HG03097 (cell line): ENCODE data around the gene DCTPP1.

Source experiments
- ATAC-seq: cut with Tn5 transposase; IDR thresholded peaks from one replicate; pipeline ENCODE4 v1.9.1; 2021; ENCODE audit not compliant: unreplicated experiment, low FRiP score

DCTPP1 gene

DNA sequence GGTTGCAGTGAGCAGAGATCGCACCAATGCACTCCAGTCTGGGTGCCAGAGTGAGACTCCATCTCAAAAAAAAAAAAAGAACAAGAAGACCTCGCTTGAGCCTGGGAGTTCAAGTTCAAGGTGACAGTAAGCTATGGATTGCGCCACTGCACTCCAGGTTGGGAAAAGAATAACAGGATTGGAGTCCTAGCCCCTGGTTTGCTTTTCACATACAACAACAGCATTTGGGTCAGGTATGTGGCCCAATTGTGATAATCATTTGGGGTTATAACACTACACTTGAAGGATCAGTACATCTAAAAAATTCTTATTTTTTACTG lies 19.2 kb upstream of the DCTPP1 start:
- no peak for ATAC-seq

DNA sequence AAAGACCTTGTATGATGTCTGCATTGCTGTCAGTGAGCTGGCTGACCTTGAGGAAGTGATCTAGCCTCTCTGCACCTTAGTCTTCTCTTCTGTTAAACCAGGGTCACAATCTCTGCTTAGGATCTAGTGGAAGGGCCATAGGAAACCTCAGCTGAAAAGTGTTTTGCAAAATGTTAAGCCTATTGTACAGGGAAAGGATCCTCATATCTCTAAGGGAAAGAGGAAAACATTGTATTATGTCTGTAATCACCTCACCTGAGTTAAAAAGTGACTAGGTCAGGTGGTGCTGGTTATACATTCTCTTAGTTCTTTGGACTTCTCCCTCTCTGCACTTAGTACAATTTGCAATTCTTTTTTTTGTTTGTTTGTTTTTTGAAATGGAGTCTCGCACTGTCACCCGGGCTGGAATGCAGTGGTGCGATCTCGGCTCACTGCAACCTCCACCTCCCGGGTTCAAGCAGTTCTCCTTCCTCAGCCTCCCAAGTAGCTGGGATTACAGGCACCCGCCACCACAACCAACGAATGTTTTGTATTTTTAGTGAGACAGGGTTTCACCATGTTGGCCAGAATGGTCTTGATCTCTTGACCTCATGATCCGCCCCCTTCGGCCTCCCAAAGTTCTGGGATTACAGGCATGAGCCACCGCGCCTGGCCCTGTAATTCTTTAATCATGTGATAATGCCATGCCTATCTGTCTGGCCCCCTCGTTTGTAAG lies 17.8 kb upstream of the DCTPP1 start:
- no peak for ATAC-seq

DNA sequence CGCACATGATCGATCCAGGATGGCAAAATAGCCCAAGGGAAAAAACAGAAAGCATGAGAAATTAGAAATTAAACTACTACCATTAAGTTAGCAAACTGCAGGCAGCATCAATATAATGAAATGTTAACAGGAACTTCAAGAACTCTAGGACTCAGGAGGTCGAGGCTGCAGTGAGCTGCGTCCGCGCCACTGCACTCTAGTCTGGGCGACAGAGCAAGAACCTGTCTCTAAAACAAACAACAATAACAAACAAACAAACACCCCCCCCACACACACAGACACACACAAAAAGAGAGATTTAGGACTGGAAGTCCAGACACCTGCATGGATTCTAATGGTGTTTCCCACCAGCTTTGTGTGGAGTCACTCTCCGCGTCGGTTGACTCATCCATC lies 16.4 kb upstream of the DCTPP1 start:
- ATAC-seq = no peak

DNA sequence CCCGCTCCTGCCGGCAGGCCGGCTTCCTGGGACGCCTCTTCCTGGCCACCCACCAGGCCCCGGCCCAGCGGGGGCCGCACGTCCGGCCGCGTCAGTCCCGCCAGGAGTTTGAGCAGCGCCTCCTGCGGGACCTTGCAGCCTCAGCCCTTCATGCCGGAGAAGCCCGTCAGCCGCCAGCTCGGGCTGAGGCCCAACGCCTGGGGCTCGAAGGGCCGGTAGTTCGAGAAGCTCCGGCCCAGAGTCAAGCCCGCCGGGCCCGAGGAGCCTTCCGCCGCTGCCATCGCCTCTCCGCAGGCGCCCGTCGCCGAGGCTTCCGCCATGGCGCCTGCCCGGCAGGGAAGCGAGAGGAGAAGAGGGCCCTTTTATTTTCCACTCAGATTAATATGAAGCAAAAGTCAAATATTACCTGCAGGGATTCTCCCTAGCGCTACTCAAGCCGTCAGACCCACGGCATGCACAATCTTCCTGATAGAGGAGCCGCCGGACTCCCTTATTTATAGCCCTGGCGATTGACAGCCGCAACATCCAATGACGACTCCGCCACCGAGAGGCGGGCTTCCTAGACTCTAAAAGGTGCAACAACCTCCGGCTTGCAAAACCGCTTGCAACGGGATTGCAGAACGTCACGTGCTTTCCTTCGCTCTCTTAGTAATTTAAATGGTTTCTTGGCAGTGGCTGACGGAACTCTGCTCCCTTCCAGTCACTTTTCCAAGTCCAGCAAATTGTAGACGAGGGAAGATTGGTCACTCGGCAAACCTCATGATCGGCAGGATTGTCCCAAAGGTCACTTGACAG lies 15.8 kb upstream of the DCTPP1 start, which contains the start of gene SEPHS2:
TSS of gene SEPHS2 (minus strand) at position 467 of the 795 bp plus-strand sequence. CDS start at position 320, 147 bp downstream.
- peak; percentile 83 for ATAC-seq

DNA sequence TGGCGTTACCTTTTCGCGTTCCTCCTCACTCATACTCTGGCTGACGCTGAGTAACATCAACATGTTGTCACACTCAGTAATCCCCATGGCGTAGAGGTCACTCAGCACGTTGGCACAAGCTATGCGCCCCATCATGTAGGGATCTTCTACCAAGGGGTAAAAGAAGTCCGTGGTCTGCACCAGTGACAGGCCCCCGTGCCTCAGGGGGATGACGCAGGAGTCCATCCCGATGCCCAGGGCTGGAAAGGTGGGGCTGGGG lies 15.2 kb upstream of the DCTPP1 start:
- no peak for ATAC-seq

DNA sequence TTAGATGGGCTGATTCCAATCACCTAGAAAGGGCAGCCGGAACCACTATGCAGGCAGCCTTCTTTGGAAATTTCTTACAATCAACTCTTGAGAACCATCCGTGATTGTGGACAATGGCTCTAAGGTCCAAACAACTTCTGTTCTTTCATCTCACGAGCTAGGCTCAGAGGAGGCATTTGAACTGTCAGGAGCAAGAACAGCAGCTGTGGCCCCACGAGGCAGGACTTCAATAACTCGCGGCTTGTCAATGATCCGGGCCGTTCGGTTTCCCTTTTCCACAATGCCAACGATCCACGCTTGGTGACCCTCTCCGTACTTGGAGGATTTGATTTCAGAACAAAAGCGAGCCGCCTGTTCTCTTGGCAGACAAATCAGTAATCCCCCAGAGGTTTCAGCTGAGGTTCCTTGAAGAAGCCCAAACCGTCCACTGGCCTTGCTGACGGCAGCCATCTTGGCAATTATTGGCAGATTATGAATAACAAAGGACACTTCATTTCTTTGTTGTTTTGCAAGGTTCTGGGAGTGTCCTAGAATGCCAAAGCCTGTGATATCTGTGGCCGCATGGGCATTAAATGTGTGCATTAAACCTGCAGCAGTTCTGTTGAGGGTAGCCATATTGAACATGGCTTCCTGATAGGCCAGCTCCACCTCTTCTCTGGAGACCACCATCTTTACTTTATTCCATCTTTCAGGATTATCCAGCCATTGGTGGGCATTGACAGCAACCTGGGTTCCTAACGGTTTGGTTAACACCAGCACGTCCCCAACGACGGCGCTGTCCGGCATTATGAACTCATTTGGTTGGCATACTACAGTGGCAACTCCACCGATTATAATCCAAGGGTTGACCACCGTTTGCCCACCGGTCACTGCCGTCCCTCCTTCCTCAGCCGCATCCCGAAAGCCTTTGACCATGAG lies 14.7 kb upstream of the DCTPP1 start:
- no peak for ATAC-seq

DNA sequence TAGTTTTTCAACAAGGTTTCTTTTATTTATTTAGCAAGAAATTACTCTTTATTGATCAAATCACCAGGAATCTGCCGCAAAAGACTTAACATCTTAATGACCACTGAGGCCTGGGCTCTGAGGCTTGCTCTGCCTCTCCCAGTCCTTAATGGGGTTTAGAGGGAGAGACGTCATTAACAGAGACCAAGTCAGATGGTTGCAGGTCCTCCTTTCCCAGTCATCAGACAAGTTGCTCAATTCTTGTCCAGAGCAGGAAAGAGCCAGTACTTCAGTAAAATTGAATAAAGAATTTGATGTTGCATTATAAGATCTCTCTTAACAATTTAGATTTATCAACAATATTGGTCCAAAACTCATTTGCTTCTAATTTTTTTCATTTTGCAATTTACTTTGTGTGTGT lies 13.8 kb upstream of the DCTPP1 start:
- no peak for ATAC-seq

DNA sequence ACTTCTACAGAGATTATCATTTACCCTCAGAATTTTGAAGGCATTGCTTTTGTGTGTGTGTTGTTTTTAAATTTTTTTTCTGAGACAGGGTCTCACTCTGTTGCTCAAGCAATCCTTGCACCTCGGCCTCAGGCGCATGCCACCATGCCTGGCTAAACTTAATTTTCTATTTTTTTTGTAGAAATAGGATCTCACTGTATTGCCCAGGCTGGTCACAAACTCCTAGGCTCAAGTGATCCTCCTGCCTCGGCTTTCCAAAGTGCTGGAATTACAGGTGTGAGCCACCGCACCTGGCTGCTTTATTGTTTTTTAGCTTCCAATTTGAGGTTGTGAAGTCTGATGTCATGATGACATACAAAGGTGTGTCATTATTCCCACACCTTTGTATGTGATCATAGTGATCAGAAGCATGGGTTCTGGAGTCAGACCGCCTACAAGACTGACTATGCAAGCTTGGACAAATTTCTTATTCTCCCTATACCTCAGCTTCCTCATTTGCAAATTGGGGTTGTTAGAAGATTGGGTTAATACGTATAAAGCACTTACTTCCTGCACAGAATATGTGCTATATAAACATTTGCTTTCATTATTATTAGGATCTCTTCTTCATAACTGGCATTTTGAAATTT lies 10.0 kb upstream of the DCTPP1 start:
- no peak for ATAC-seq

DNA sequence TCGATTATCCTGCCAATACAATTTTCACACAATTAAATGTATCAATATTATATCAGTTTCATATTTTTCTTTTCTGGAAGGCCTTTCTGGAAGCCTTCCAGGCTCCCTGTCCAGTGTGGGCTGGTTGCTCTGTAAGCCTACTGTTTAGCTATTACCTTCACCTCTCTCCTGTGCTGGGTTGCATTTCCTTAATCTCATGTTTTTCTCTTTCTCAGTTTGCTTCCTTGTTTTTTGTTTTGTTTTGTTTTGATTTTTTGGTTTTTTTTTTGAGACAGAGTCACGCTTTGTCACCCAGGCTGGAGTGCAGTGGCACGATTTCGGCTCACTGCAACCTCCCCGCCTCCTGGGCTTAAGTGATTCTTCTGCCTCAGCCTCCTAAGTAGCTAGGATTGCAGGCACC lies 9.0 kb upstream of the DCTPP1 start:
- no peak for ATAC-seq

DNA sequence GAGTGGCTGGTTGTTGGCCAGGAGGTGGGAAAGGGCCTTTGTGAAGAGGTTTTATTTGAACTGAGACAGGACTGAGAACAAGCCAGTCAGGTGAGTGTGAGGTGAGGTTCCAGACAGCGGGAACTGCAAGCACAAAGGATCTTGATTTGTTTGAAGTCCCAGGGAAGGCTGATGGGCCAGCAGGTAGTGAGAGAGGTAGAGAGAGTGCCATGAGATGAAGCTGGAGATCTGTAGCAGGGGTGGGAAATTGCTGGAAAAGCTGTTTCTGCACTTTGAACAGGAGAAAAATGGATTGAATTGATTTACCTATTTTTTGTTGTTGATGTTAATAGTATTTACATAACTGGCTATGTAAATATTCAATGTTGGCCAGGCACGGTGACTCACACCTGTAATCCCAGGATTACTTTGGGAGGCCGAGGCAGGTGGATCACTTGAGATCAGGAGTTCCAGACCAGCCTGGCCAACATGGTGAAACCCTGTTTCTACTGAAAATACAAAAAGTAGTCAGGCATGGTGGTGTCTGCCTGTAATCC lies 7.7 kb upstream of the DCTPP1 start:
- ATAC-seq = no peak

DNA sequence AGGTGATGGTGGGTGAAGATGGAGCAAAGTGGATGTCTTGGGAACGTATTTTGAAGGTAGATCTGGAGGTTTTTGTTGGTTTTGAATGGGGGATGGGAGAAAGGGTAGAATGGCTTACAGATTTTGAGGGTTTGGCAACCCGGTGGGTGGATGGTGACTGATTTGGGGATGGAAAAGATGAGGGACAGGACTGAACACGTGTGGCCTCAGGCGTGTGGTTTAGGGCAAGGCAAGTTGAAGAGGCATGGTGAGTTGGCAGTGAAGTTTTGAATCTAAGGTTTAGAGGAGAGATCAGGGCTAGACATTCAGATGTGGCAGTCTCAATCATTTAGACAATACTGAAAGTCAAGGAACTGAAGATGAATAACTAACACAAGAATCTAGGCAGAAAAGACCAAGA lies 5.0 kb upstream of the DCTPP1 start:
- ATAC-seq = no peak

DNA sequence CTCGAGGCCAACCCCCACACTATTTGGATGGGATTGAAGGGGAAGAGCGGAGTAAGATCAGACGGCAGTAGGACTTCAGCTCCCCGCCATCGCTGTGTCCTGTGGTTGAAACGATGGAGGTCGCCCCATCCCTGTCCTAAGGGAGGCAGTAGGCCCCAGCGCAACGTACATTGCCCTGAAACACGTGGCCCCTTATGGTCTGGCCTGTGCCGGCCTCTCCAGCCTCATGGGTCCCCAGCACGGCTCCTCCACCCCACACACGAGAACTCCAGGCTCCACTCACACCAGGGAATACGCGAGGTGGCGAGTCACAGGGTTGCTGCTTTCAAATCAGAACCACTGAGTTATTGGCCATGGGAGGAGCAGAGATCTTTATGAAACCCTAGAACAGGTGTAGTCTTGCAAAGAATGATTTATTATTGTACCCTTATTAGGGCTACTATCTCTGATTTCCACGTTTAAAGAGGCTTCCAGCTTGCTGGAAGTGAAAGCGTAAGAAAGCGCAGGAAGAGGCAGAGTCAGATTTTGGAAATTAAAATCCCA lies 669 bp upstream of the DCTPP1 start:
- no peak for ATAC-seq

DNA sequence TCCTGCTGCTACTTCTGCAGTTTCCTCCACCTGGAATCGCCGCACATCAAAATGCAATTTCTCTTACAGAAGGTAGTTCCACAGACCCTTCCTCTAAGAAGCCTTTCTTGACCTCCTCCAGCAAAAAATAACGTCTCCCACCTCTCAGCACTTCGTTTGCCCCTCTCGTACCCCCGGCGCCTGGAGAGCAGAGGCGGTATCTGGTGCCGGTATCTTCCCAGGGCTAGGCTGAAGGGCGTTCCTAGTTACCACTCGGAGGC lies 482 bp downstream of the DCTPP1 start:
- ATAC-seq = no peak

DNA sequence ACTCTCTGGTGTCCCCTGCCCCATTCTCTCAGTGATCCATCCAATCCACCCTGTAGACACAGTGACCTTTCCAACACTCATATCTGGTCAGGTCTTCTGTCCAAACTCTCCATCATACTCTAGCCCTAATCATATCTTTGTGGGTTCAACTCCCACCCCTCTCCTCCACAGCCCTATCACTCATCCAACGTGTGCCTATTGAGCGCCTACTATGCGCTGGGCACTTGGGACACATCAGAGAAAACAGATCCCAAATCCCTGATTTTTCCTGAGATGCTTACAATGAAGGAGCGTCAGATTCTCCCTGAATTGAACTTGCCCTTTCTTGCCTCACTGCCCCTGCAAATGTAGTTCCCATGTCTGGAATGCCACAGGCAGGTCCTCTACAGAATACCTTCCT lies 1.8 kb downstream of the DCTPP1 start:
- ATAC-seq = no peak

DNA sequence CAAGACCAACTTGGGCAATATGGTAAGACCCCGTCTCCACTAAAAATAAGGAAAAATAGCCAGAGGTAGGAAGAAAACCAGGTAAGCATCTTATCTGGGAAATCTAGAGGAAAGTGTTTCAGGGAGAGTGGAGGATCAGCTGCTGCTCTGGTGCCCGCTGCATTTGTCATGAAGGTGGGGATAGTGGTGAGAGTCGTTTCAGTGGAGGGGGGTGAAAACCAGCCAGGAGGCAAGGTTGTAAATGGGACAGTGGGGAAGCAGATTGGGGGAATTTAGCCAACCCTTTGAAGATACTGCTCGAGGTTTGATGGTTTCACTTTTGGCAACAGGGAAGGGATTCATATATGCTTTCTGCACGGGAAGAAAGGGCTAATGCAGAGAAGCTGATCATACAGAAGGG lies 8.8 kb downstream of the DCTPP1 start:
- ATAC-seq = no peak

DNA sequence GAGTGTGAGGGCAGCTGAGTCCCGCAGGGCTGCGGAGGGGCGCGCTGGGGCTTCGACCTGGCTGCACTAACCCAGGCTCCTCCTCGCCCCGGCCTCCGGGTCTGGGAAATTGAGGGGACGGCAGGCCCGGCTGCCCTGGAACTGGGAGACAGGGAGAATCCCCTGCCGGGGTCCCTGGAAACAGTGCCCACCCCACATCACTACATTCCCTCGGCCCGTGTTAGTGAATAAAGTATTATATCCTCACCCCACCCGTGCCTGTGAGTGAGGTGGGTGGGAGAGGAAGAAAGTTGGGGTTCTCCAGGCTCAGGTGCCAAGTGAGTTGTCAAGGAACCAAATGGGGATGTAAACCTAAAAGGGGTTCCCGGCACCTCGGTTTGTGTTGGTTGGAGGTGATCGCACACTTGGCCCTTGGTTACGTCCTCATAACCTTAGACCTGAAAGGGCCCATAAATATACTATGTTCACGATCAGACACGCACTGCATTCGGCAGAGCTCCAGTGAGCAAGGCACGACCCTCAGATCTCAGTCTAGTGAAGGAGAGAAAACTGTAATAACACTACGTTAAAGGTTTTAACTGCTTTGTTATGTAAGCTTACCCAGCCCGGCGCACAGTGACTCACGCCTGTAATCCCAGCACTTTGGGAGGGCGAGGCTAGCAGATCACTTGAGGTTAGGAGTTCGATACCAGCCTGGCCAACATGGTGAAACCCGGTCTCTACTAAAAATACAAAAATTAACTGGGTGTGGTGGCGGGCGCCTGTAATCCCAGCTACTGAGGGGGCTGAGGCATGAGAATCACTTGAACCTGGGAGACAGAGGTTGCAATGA lies 11.3 kb downstream of the DCTPP1 start:
- no peak for ATAC-seq

DNA sequence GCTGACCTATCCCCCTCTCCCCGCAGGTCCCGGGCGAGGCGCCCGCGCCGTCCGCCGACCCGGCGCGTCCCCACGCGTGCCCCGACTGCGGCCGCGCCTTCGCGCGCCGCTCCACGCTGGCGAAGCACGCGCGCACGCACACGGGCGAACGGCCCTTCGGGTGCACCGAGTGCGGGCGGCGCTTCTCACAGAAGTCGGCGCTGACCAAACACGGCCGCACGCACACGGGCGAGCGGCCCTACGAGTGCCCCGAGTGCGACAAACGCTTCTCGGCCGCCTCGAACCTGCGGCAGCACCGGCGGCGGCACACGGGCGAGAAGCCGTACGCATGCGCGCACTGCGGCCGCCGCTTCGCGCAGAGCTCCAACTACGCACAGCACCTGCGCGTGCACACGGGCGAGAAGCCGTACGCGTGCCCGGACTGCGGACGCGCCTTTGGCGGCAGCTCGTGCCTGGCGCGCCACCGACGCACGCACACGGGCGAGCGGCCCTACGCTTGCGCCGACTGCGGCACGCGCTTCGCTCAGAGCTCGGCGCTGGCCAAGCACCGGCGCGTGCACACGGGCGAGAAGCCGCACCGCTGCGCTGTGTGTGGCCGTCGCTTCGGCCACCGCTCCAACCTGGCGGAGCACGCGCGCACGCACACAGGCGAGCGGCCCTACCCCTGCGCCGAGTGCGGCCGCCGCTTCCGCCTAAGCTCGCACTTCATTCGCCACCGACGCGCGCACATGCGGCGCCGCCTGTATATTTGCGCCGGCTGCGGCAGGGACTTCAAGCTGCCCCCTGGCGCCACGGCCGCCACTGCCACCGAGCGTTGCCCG lies 12.1 kb downstream of the DCTPP1 start:
- ATAC-seq = peak; percentile 80

DNA sequence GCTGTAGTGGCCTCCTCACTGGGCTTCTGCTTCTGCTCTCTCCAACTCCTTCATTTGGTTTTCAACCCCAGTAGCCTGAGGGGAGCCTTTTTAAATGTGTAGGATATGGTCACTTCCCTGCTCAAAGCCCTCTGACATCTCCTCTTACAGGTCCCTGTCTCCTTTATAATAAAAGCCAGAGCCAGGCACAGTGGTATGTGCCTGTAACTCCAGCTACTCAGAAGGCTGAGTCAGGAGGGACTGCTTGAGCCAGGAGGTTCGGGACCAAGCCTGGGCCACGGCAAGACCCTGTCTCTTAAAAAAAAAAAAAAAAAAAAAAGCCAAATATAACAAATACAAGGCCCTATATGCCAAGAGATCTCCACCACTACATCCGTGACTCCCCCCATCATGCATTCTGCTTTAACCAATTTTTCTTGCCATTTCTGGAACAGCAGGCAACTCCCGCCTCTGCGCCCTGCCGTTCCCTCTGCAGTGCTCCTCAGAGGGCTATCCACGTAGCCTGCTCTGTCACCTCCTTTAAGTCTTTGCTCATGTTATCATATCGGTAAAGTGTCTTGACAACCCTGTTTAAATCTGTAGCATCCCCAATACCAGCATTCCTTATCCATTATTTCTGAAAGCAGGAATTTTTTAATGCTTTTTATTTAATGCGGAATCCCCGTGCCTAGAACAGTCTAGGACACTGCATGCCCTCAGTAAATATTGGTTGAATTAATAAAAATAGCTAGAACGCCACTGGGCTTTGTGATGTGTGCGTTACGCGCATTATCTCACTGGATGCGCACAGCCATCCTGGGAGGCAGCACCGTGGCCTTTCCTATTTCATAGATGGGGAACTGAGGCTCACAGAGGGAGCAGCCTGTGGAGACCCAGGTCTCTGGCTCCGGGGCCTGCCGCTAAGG lies 13.0 kb downstream of the DCTPP1 start:
- ATAC-seq = no peak
